SU-DHL-6 (cell line): ENCODE results near the gene SLC39A6.

Experiments
- H2AFZ ChIP-seq: fragments of 200-600 bp; sonication (generic); 2 replicates; pipeline ENCODE4 v1.6.1; 2014; ENCODE audit warnings: low read depth, mild to moderate bottlenecking, moderate library complexity, mixed read lengths, antibody characterized with exemption, low read length; ENCODE audit not compliant: severe bottlenecking
- H3F3A ChIP-seq: fragments of 200-600 bp; shearing (Covaris generic); 2 replicates; pipeline ENCODE4 v1.6.0; 2016; ENCODE audit warnings: antibody characterized with exemption, mild to moderate bottlenecking; ENCODE audit not compliant: insufficient read depth
- H3K27ac ChIP-seq: fragments of 200-600 bp; sonication (generic); 2 replicates; pipeline ENCODE4 v1.5.1; 2016; ENCODE audit warnings: low read depth, mild to moderate bottlenecking, low read length, moderate library complexity, mixed read lengths
- H3K27me3 ChIP-seq: fragments of 200-600 bp; sonication (generic), shearing (Covaris generic); 2 replicates; pipeline ENCODE4 v1.6.0; 2014; ENCODE audit warnings: mild to moderate bottlenecking, low read length
- H3K36me3 ChIP-seq: fragments of 200-600 bp; sonication (generic); 2 replicates; pipeline ENCODE4 v1.6.1; 2014; ENCODE audit warnings: mild to moderate bottlenecking, low read length, mixed read lengths
- H3K4me2 ChIP-seq: fragments of 300-600, 200-600 bp; shearing (Covaris generic), sonication (generic); 2 replicates; pipeline ENCODE4 v1.6.0; 2014; ENCODE audit warnings: low read length, low read depth, mild to moderate bottlenecking; ENCODE audit not compliant: poor library complexity, severe bottlenecking
- H3K4me3 ChIP-seq: fragments of 200-600 bp; sonication (generic); 2 replicates; pipeline ENCODE4 v1.5.1; 2014; ENCODE audit warnings: antibody characterized with exemption, low read length, mild to moderate bottlenecking, mixed read lengths; ENCODE audit not compliant: insufficient read depth, poor library complexity, severe bottlenecking
- H3K79me2 ChIP-seq: fragments of 200-600 bp; sonication (generic); 2 replicates; pipeline ENCODE4 v1.6.1; 2014; ENCODE audit warnings: mild to moderate bottlenecking, low read length, moderate library complexity; ENCODE audit not compliant: insufficient read depth
- H3K9ac ChIP-seq: fragments of 200-600 bp; sonication (generic); 2 replicates; pipeline ENCODE4 v1.7.0; 2014; ENCODE audit warnings: mild to moderate bottlenecking, low read length
- H3K9me2 ChIP-seq: fragments of 200-600 bp; sonication (generic); replicated peaks from 2 replicates; pipeline ENCODE4 v1.6.1; 2014; ENCODE audit warnings: low read length; ENCODE audit not compliant: insufficient read depth
- H3K9me3 ChIP-seq: fragments of 200-600 bp; sonication (generic); 2 replicates; pipeline ENCODE4 v1.6.1; 2014; ENCODE audit warnings: low read length, mixed read lengths; ENCODE audit not compliant: insufficient read depth
- H4K20me1 ChIP-seq: fragments of 200-600 bp; sonication (generic); 2 replicates; pipeline ENCODE4 v1.6.1; 2014; ENCODE audit warnings: low read depth, mild to moderate bottlenecking, antibody characterized with exemption, low read length, moderate library complexity, mixed read lengths
- EZH2phosphoT487 ChIP-seq: fragments of 200-600 bp; sonication (generic), shearing (Covaris generic); conservative IDR thresholded peaks from 2 replicates; pipeline ENCODE4 v1.6.1; 2018; ENCODE audit warnings: mild to moderate bottlenecking, antibody characterized with exemption, low read length, moderate library complexity, mixed read lengths
- TF ChIP-seq, protein P1 (sequence below): fragments of 200-600 bp; sonication (generic); IDR thresholded peaks from one replicate; pipeline ENCODE4 v1.5.1; 2017; ENCODE audit warnings: antibody characterized with exemption, mild to moderate bottlenecking, low read length, moderate library complexity; ENCODE audit not compliant: insufficient read depth, poor library complexity, severe bottlenecking

SLC39A6 gene, protein sequence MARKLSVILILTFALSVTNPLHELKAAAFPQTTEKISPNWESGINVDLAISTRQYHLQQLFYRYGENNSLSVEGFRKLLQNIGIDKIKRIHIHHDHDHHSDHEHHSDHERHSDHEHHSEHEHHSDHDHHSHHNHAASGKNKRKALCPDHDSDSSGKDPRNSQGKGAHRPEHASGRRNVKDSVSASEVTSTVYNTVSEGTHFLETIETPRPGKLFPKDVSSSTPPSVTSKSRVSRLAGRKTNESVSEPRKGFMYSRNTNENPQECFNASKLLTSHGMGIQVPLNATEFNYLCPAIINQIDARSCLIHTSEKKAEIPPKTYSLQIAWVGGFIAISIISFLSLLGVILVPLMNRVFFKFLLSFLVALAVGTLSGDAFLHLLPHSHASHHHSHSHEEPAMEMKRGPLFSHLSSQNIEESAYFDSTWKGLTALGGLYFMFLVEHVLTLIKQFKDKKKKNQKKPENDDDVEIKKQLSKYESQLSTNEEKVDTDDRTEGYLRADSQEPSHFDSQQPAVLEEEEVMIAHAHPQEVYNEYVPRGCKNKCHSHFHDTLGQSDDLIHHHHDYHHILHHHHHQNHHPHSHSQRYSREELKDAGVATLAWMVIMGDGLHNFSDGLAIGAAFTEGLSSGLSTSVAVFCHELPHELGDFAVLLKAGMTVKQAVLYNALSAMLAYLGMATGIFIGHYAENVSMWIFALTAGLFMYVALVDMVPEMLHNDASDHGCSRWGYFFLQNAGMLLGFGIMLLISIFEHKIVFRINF

GRCh38 chr18:36129300-36130038, at the start of gene SLC39A6, which contains the start of gene ELP2:
Gene SLC39A6 (minus strand): TSS chr18:36129340. CDS start chr18:36127007, 2,333 bp downstream.
Gene ELP2 (plus strand): TSS chr18:36129899. CDS start chr18:36129934, 35 bp downstream.
- Histone ChIP-seq H4K20me1 (peaks cover 20% of the 10 kb centered on the region), H3K9me3 (no peaks in the 10 kb centered on the region)

DNA sequence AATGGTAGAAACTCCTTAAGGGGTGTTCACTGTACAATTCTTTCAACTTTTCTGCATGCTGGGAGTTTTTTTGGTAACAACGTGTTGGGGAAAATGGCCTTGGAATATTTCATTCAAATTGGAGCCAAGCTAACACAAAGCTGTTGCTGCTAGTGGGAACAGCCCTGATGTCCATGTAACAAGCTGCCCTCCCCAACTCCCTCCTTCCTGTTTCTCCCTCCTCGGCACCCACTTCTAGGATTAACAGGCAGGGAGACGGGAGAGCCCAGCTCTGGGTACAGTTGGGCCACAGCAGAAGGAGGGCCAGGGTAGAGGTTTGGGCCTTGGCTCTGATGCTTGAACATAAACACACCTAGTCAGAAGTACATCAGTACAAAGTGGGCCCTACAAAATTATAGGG, 48.8 kb upstream of the SLC39A6 start:
- Histone ChIP-seq H3K36me3 (peaks cover 32% of the 10 kb centered on the region; the same call in 1 of the 2 replicates), H3K9me3 (no peaks in the 10 kb centered on the region), H3K4me2 (no peak overlapping the region), H3F3A (peaks cover 9% of the 10 kb centered on the region), H4K20me1 (no peaks in the 10 kb centered on the region), H3K9me2 (no peaks in the 10 kb centered on the region), H3K4me3 (no peak overlapping the region), H3K27ac (no peak overlapping the region), H3K27me3 (no peaks in the 10 kb centered on the region), H3K79me2 (no peaks in the 10 kb centered on the region), H2AFZ (no peak overlapping the region), H3K9ac (no peak overlapping the region)
- no peak for TF ChIP-seq EZH2phosphoT487
- TF ChIP-seq, protein P1, sequence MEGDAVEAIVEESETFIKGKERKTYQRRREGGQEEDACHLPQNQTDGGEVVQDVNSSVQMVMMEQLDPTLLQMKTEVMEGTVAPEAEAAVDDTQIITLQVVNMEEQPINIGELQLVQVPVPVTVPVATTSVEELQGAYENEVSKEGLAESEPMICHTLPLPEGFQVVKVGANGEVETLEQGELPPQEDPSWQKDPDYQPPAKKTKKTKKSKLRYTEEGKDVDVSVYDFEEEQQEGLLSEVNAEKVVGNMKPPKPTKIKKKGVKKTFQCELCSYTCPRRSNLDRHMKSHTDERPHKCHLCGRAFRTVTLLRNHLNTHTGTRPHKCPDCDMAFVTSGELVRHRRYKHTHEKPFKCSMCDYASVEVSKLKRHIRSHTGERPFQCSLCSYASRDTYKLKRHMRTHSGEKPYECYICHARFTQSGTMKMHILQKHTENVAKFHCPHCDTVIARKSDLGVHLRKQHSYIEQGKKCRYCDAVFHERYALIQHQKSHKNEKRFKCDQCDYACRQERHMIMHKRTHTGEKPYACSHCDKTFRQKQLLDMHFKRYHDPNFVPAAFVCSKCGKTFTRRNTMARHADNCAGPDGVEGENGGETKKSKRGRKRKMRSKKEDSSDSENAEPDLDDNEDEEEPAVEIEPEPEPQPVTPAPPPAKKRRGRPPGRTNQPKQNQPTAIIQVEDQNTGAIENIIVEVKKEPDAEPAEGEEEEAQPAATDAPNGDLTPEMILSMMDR = no peak

More at GRCh38 chr18:36129300-36130038, at the start of gene SLC39A6, which contains the start of gene ELP2:
- Histone ChIP-seq H3F3A (no peaks in the 10 kb centered on the region), H3K27me3 (no peaks in the 10 kb centered on the region), H3K9me2 (no peaks in the 10 kb centered on the region), H3K4me2 (peak within 1 kb of the TSS; percentile 96), H2AFZ (peak within 1 kb of the TSS; percentile 92), H3K4me3 (peak within 1 kb of the TSS; percentile 87), H3K9ac (peak within 1 kb of the TSS; percentile 96), H3K79me2 (peaks cover 73% of the 10 kb centered on the region), H3K36me3 (peaks cover 6% of the 10 kb centered on the region; the same call in 1 of the 2 replicates), H3K27ac (peak within 1 kb of the TSS; percentile 84)
- no peak for TF ChIP-seq EZH2phosphoT487
- TF ChIP-seq, protein P1 = no peak

- Histone ChIP-seq H3K9ac (no peak overlapping the region), H3K27me3 (no peaks in the 10 kb centered on the region), H3K4me2 (no peak overlapping the region), H4K20me1 (no peaks in the 10 kb centered on the region), H3F3A (peaks cover 9% of the 10 kb centered on the region), H2AFZ (no peak overlapping the region), H3K27ac (no peak overlapping the region), H3K9me2 (no peaks in the 10 kb centered on the region), H3K9me3 (no peaks in the 10 kb centered on the region), H3K79me2 (no peaks in the 10 kb centered on the region), H3K4me3 (no peak overlapping the region), H3K36me3 (peaks cover 37% of the 10 kb centered on the region; the same call in 1 of the 2 replicates)
- TF ChIP-seq EZH2phosphoT487 = no peak
- TF ChIP-seq, protein P1 = no peak
These were observed 47.6 kb upstream of the SLC39A6 start for GRCh38 chr18:36176711-36177110.
